IPS-20b (cell line): ENCODE measurements around the gene CNGB1.

Experiments used
- H3K27ac ChIP-seq: one replicate; pipeline ENCODE4 v1.5.1; 2013; ENCODE audit warnings: low read length
- H3K27me3 ChIP-seq: 2 replicates; pipeline ENCODE4 v1.6.1; 2013; ENCODE audit warnings: mild to moderate bottlenecking, low read length, inconsistent platforms; ENCODE audit not compliant: insufficient read depth
- H3K36me3 ChIP-seq: 2 replicates; pipeline ENCODE4 v1.6.1; 2013; ENCODE audit warnings: low read depth, mild to moderate bottlenecking, inconsistent platforms, low read length, moderate library complexity; ENCODE audit not compliant: insufficient read depth
- H3K4me1 ChIP-seq: 2 replicates; pipeline ENCODE4 v1.6.1; 2013; ENCODE audit warnings: mild to moderate bottlenecking, control low read depth, inconsistent platforms, low read length, moderate library complexity; ENCODE audit not compliant: insufficient read depth
- H3K4me3 ChIP-seq: 2 replicates; pipeline ENCODE4 v1.5.1; 2013; ENCODE audit warnings: mild to moderate bottlenecking, low read length, inconsistent platforms
- H3K9ac ChIP-seq: 2 replicates; pipeline ENCODE4 v1.6.1; 2013; ENCODE audit warnings: low read depth, mild to moderate bottlenecking, inconsistent platforms, low read length, moderate library complexity
- H3K9me3 ChIP-seq: 2 replicates; pipeline ENCODE4 v1.6.1; 2013; ENCODE audit warnings: mild to moderate bottlenecking, low read depth, low read length, inconsistent platforms; ENCODE audit not compliant: insufficient read depth

CNGB1 gene

DNA sequence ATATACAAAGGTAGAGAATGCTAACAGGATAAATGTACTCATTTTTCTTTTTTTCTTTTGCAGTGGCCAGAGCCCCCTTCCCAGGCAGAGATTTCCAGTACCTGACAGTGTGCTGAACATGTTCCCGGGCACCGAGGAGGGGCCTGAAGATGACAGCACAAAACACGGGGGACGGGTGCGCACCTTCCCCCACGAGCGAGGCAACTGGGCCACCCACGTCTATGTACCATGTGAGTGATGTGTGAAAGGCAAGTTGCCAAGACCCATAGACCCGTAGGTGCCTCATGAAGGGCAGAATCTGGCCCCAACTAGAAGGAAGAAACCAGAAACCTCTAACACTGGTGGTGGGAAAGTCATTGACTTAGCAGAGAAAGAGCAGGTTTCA, 31.5 kb upstream of the CNGB1 start:
- Histone ChIP-seq H3K9me3 (no peaks in the 10 kb centered on the region), H3K27ac (no peak overlapping the region), H3K4me1 (no peaks in the 10 kb centered on the region), H3K27me3 (peaks cover 6% of the 10 kb centered on the region; the same call in 1 of the 2 replicates), H3K36me3 (peaks cover 41% of the 10 kb centered on the region), H3K4me3 (no peak overlapping the region), H3K9ac (no peak overlapping the region)

- Histone ChIP-seq H3K9ac (peak overlapping the region; percentile 75; the same call in 1 of the 2 replicates), H3K4me1 (no peaks in the 10 kb centered on the region), H3K9me3 (no peaks in the 10 kb centered on the region), H3K36me3 (peaks cover 43% of the 10 kb centered on the region), H3K4me3 (peak overlapping the region; percentile 89), H3K27ac (no peak overlapping the region), H3K27me3 (peaks cover 6% of the 10 kb centered on the region; the same call in 1 of the 2 replicates)
Measured at GRCh38 chr16:58001781-58002415, 31.0 kb upstream of the CNGB1 start.

DNA sequence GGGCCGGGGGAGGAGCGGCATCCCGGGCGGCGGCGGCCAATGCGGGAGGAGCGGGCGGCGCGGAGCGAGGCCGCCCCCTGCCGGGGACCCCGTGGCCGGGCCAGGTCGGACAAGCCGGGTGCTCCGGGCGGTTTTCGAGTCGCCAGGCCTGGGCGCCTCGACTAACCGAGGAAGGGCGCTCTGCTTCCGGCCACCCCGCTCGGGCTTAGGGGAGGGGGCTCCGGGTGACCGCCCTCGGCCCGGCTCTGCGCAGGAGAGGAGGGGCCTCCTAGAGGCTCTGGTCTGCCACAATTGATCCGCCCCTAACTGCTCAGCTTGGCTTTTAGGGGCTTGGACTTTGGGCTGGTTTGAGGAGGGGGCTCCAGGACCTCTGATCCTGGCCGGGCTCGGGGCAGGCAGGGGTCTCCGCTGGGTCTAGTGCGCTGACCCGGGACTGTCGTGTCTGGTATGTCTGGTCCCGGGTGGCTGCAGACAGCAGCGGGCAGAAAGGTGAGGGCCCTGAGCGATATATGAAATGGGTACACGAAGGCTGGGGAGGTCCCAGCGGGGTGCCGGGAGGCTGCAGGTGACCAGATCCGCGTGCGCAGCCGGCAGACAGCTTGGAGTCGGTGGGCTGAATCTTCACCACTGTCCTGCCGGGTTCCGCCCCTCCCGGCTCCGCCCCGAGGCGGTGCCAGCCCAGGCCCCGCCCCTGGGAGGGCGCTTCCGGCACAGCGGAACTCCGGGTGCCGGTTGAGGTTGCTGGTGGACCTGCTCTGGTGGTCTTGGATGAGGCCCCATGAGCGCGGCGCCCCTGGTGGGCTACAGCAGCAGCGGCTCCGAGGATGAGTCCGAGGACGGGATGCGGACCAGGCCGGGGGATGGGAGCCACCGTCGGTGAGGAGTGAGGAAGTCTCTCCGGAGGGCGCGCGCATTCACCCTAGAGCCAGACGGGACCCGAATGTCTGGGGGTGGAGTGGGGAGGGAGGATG, 30.1 kb upstream of the CNGB1 start, which contains the start of gene USB1:
USB1 (plus strand) TSS at position 702 of the 971 bp plus-strand sequence; CDS start at position 779, 77 bp downstream.
- Histone ChIP-seq H3K27me3 (peaks cover 6% of the 10 kb centered on the region; the same call in 1 of the 2 replicates), H3K4me3 (peak within 1 kb of the TSS; percentile 89), H3K36me3 (peaks cover 40% of the 10 kb centered on the region), H3K9ac (peak within 1 kb of the TSS; percentile 75; the same call in 1 of the 2 replicates), H3K4me1 (no peaks in the 10 kb centered on the region), H3K27ac (no peak within 1 kb of the TSS), H3K9me3 (no peaks in the 10 kb centered on the region)

- Histone ChIP-seq H3K4me3 (peak within 1 kb of the TSS; percentile 89), H3K36me3 (peaks cover 35% of the 10 kb centered on the region), H3K27me3 (peaks cover 6% of the 10 kb centered on the region; the same call in 1 of the 2 replicates), H3K9ac (peak within 1 kb of the TSS; percentile 75; the same call in 1 of the 2 replicates), H3K9me3 (no peaks in the 10 kb centered on the region), H3K27ac (no peak within 1 kb of the TSS), H3K4me1 (no peaks in the 10 kb centered on the region)
Measured at GRCh38 chr16:57999971-58000705, 29.2 kb upstream of the CNGB1 start, which contains the start of gene ZNF319. Gene ZNF319 (minus strand): TSS chr16:58000672. CDS start chr16:57998265, 2,407 bp downstream.

DNA sequence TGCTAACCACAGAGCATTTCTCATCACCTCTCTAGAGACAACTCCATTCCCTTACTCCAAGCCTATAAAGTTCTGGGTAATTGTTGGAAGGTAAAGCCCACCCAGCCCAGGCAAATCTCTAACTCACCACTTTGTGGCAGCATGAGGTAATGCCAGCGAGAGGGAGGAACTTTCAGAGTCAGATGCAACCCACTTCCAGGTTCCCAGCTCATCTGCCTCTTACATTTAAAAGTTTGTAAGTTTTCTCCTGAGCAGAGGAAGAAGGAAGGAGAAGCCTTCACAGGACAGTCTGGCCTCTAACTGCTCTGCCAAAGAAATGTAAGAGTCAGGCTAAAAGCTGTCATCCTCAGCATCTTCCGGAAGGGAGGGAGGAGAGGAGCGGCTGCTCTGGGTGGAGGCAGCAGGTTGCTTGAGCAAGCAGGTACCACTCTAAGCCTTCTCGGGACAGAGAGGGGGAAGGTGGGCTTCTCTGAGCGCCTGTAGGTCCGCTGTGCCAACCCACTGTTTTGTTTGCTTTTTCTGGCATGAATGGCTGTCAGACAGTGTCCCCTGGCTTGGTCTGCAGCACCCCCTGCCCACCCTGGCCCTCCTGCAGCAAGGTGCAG, 28.5 kb upstream of the CNGB1 start:
- H3K36me3 ChIP-seq = peaks cover 32% of the 10 kb centered on the region
- H3K4me3 ChIP-seq = peak overlapping the region; percentile 89
- no peaks in the 10 kb centered on the region for H3K9me3 ChIP-seq
- peaks cover 6% of the 10 kb centered on the region; the same call in 1 of the 2 replicates for H3K27me3 ChIP-seq
- peak overlapping the region; percentile 56; the same call in 1 of the 2 replicates for H3K9ac ChIP-seq
- H3K4me1 ChIP-seq = no peaks in the 10 kb centered on the region
- H3K27ac ChIP-seq = no peak overlapping the region

DNA sequence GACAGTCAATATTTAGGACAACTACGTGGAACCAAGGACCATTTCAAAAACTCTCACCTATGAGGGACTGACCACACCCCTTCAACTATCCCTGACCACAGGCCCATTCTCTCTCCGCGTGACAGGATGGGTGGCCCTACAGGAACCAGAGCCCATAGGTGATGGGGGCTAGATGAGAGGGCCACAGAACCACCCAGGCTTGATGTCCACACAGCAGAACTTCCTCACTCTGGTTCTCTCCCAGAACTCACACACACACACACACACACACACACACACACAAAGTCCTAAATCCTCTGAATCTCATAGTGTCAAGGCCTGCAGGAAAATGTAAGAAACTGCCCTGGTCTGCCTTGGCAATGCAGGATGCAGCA, 28.1 kb upstream of the CNGB1 start:
- Histone ChIP-seq H3K36me3 (peaks cover 29% of the 10 kb centered on the region), H3K4me1 (no peaks in the 10 kb centered on the region), H3K27me3 (peaks cover 6% of the 10 kb centered on the region; the same call in 1 of the 2 replicates), H3K9ac (peak overlapping the region; percentile 56; the same call in 1 of the 2 replicates), H3K9me3 (no peaks in the 10 kb centered on the region), H3K27ac (no peak overlapping the region), H3K4me3 (no peak overlapping the region)

DNA sequence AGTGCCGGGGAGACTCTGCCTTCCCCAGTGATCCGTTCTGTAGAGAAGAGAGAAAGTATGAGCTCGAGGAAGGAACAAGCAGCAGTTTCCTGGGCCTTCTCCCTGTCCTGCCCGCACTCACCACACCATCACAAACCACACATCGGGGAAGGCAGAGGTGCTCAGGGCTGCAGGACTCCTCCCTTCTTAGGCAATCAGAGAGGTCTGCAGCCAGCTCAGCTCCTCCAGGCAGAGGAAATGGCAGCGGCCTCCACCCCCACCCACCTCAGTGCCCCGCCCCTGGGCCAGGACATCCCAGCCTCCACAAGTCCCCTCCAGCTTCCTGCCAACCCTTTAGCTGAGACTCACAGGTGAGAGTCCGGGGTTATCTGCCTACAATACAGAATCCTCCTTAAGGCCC, 27.6 kb upstream of the CNGB1 start:
- Histone ChIP-seq H3K9me3 (no peaks in the 10 kb centered on the region), H3K4me3 (no peak overlapping the region), H3K9ac (no peak overlapping the region), H3K27ac (no peak overlapping the region), H3K4me1 (no peaks in the 10 kb centered on the region), H3K36me3 (peaks cover 26% of the 10 kb centered on the region), H3K27me3 (peaks cover 6% of the 10 kb centered on the region; the same call in 1 of the 2 replicates)

DNA sequence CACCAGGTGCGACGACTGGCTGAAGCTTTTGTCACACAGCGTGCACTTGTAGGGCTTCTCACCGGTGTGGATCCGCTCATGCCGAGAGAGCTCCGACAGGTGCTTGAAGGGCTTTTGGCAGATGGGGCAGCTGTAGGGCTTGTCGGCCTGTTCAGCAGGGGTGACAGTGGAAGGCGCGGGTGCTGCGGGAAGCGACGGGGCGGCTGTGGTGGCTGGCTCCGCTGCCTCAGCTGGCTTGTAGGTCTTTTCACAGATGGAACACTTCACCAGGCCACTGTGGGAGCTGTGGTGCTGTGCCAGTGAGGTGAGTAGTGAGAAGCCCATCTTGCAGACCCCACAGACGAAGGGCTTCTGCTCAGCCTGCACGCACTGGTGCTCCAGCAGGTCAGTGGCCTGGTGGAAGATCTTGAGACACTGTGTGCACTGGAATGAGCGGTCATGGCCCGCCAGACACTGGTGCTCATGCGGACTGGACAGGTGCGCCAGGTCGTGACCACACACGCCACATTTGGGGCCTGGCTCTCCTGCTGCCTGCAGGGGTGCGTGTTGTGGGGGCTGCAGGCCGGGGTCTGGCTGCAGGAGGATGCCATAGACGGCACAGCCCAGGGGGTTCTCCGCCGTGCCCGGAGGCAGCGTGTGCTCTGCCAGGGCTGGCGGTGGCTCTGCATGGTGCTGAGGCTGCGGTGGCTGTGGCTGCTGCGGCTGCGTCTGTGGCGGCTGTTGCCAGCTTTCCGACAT, 26.8 kb upstream of the CNGB1 start:
- H3K9ac ChIP-seq = no peak overlapping the region
- no peaks in the 10 kb centered on the region for H3K4me1 ChIP-seq
- H3K4me3 ChIP-seq = no peak overlapping the region
- no peak overlapping the region for H3K27ac ChIP-seq
- H3K9me3 ChIP-seq = no peaks in the 10 kb centered on the region
- peaks cover 18% of the 10 kb centered on the region; the same call in 1 of the 2 replicates for H3K36me3 ChIP-seq
- peaks cover 6% of the 10 kb centered on the region; the same call in 1 of the 2 replicates for H3K27me3 ChIP-seq

- 0 out of 2 replicates have a peak, but pooled peaks cover 15% of the 10 kb centered on the region for H3K36me3 ChIP-seq
Measured at GRCh38 chr16:57997176-57997527, 26.2 kb upstream of the CNGB1 start.

DNA sequence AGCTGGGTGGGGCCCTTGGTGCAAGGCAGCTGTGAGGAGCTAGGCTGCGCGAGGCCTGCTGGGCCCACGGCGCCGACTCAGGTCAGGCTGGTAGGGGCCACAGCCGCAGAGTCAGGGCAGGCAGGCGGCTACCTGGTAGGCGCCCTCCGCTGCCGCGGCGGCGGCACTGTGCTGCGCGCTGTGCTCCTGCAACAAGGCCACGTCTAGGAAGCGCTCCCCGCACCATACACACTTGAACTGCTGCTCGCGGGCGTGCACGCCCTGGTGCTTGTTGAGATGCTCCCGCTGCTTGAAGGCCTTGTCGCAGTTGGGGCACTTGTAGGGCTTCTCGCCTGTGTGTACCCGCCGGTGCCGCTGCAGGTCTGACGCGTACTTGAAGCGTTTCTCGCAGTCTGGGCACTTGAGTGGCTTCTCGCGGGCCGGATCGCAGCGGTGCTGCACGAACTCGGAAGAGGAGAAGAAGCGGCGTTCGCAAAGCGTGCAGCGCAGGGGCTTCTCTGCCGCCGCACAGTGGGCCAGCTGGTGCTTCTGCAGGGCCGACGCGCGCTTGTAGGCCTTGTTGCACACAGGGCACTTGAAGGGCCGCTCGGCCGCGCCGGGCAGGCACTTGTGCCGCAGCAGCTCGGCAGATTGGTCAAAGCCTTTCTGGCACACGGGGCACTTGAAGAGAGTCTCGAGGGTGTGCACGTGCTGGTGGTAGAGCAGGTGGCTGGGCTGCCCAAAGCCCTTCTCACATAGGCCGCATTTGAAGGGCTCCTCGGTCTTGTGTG, 25.7 kb upstream of the CNGB1 start:
- no peak overlapping the region for H3K27ac ChIP-seq
- H3K9me3 ChIP-seq = no peaks in the 10 kb centered on the region
- H3K27me3 ChIP-seq = peaks cover 6% of the 10 kb centered on the region; the same call in 1 of the 2 replicates
- H3K4me3 ChIP-seq = no peak overlapping the region
- no peak overlapping the region for H3K9ac ChIP-seq
- no peaks in the 10 kb centered on the region for H3K4me1 ChIP-seq
- 0 out of 2 replicates have a peak, but pooled peaks cover 15% of the 10 kb centered on the region for H3K36me3 ChIP-seq

More at GRCh38 chr16:57997176-57997527, 26.2 kb upstream of the CNGB1 start:
- no peaks in the 10 kb centered on the region for H3K9me3 ChIP-seq
- H3K27me3 ChIP-seq = peaks cover 6% of the 10 kb centered on the region; the same call in 1 of the 2 replicates
- no peak overlapping the region for H3K4me3 ChIP-seq
- H3K27ac ChIP-seq = no peak overlapping the region
- no peak overlapping the region for H3K9ac ChIP-seq
- no peaks in the 10 kb centered on the region for H3K4me1 ChIP-seq
